Epithelial cell of proximal tubule (primary cell): ENCODE measurements around the gene CCSER1. TPM values are rescaled to one million over a fixed set of nuclear protein-coding genes. Genes with fewer than 3 reads are reported as not detected.
A peak's percentile ranks its signal among the peaks of the same experiment; 100 is the strongest.

ENCODE experiments used
- DNase-seq: peaks from one replicate; pipeline ENCODE4 v3.0.0-alpha.2; 2011; ENCODE audit warnings: low read depth
- H3K4me3 ChIP-seq: 2 replicates; pipeline ENCODE4 v1.5.1; 2011; ENCODE audit warnings: low read depth, mild to moderate bottlenecking, low read length
- CTCF ChIP-seq: conservative IDR thresholded peaks from 2 replicates; pipeline ENCODE4 v1.5.1; 2012; ENCODE audit warnings: low read depth, mild to moderate bottlenecking, low read length
- total RNA-seq: library from RNA; depleted of rRNA; stranded (reverse); fragments of >200 nt; gene quantifications from 2 replicates; pipeline ENCODE4 v1.2.3, GENCODE V29; 2015

Gene CCSER1
- total RNA-seq, 1 donor from 2014 or later: not detected

GRCh38 chr4:91226867-91227266, 1099.7 kb downstream of the CCSER1 start:
- TF ChIP-seq CTCF: no peak
- DNase-seq: no peak
- no peak overlapping the region for H3K4me3 ChIP-seq

GRCh38 chr4:91228659-91229058, 1101.5 kb downstream of the CCSER1 start:
- no peak for TF ChIP-seq CTCF
- H3K4me3 ChIP-seq: no peak overlapping the region
- no peak for DNase-seq

- no peak for TF ChIP-seq CTCF
- no peak for DNase-seq
- H3K4me3 ChIP-seq: peak overlapping the region; percentile 9
Observed at GRCh38 chr4:91233164-91233563, 1106.0 kb downstream of the CCSER1 start.

- H3K4me3 ChIP-seq: no peak overlapping the region
- no peak for TF ChIP-seq CTCF
- DNase-seq: peak; percentile 75
Observed at GRCh38 chr4:91243132-91243531, 1115.9 kb downstream of the CCSER1 start.

- no peak overlapping the region for H3K4me3 ChIP-seq
- no peak for TF ChIP-seq CTCF
- DNase-seq: no peak
Observed at GRCh38 chr4:91256043-91256442, 1128.8 kb downstream of the CCSER1 start.

- H3K4me3 ChIP-seq: no peak overlapping the region
- no peak for TF ChIP-seq CTCF
- DNase-seq: no peak
Observed at GRCh38 chr4:91256751-91257150, 1129.6 kb downstream of the CCSER1 start.

GRCh38 chr4:91257721-91258120, 1130.5 kb downstream of the CCSER1 start:
- no peak for DNase-seq
- no peak for TF ChIP-seq CTCF
- H3K4me3 ChIP-seq: no peak overlapping the region
